Measurements from ENCODE around the gene ALOX12B.

ALOX12B gene

DNA sequence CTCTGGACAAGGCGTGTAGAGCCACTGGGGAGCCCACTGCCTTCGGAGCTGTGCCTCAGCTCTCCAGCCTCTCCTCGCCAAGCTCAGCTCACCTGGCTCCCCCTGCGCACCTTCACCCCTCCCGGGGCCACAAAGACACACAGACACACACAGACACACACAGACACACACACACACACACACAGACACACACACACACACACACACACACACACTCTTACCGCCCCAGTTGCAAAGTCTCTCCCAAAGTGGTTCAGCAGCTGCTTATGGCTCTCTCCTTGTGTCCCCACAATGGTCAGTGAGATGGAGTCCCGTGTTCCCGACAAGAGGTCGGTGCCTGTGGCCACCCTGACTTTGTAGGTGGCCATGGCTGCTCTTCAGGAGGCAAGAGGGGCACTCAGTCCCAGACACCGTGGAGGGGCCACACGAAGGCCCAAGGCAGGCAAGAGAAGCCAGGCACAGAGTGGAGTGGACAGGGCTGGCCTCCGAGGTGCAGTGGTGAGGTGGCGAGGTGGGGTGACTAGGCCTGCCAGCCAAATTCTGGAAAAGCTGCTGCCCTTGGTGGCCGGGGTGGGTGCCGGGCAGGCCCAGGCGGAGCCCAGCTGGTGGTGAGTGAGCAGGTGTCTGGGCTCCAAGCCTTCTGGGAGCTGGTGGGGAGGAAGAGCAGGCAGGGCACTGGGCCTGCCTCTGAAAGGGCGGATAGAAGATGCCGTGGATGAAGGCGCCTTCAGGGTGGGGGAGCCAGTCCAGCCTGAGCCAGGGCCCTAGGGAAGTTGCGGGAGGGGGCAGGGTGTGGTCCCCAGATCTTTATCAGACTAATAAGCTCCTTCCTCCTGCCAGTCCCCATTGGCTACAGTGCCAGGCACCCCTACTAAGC, at the start of gene ALOX12B:
Gene ALOX12B, minus strand, starts transcription at position 642 of the 877 bp plus-strand sequence. Its CDS starts 274 bp downstream, at position 368.
- in situ Hi-C loops (cut with MboI; ENCODE audit: low pct_unique_long_range_greater_than_20kb, low sequenced_read_pairs, unreplicated experiment), result no loop called here
- TF ChIP-seq, protein P1, sequence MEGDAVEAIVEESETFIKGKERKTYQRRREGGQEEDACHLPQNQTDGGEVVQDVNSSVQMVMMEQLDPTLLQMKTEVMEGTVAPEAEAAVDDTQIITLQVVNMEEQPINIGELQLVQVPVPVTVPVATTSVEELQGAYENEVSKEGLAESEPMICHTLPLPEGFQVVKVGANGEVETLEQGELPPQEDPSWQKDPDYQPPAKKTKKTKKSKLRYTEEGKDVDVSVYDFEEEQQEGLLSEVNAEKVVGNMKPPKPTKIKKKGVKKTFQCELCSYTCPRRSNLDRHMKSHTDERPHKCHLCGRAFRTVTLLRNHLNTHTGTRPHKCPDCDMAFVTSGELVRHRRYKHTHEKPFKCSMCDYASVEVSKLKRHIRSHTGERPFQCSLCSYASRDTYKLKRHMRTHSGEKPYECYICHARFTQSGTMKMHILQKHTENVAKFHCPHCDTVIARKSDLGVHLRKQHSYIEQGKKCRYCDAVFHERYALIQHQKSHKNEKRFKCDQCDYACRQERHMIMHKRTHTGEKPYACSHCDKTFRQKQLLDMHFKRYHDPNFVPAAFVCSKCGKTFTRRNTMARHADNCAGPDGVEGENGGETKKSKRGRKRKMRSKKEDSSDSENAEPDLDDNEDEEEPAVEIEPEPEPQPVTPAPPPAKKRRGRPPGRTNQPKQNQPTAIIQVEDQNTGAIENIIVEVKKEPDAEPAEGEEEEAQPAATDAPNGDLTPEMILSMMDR (IDR thresholded peaks at IDR 0.05; ENCODE audit: extremely low read depth, insufficient read depth, missing control alignments), result no peak
- DNase-seq (ENCODE audit: low spot score), result no peak

DNA sequence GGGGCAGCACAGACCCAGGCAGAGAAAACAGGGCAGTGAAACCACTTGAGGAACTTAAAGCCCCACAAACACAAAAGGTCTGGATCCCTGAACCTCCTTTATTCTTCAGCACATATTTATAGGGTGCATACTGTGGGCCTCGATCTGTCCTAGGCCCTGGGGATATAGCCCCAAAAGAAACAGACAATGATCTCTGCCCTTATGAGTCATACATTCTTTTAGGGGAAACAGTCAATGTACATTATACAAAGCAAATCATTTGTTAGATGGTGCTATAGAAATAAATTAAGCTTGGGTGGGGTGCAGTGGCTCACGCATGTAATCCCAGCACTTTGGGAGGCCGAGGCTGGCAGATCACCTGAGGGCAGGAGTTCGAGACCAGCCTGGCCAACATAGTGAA, 46.4 kb upstream of the ALOX12B start:
- in situ Hi-C loops (cut with MboI; ENCODE audit: low pct_unique_long_range_greater_than_20kb, low sequenced_read_pairs, unreplicated experiment), result no loop called here
- TF ChIP-seq, protein P1 (IDR thresholded peaks at IDR 0.05; ENCODE audit: extremely low read depth, insufficient read depth, missing control alignments), result no peak
- DNase-seq (ENCODE audit: low spot score), result no peak

DNA sequence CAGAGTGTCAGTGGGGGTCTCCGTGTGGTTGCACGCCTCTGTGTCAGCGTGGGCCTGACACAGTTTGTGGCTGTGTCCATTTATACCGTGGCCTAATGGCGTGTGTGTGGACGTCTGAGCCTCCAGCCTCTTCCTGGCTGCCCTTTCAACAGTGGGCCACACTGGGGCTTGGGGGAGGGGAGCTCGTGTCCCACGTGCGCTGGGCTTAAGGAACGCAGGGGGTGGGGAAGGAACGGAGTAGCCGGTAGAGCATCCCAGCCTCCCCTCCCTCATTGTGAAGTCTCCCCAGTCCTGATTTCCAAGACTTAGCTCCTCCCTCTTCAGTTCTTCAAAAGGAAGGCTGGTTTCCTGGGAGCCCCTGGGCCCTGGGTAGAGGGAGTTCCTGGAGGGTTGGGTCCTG, 45.9 kb upstream of the ALOX12B start:
- TF ChIP-seq, protein P1 (IDR thresholded peaks at IDR 0.05; ENCODE audit: extremely low read depth, insufficient read depth, missing control alignments), result no peak
- in situ Hi-C loops (cut with MboI; ENCODE audit: low pct_unique_long_range_greater_than_20kb, low sequenced_read_pairs, unreplicated experiment), result no loop called here
- DNase-seq (ENCODE audit: low spot score), result no peak

DNA sequence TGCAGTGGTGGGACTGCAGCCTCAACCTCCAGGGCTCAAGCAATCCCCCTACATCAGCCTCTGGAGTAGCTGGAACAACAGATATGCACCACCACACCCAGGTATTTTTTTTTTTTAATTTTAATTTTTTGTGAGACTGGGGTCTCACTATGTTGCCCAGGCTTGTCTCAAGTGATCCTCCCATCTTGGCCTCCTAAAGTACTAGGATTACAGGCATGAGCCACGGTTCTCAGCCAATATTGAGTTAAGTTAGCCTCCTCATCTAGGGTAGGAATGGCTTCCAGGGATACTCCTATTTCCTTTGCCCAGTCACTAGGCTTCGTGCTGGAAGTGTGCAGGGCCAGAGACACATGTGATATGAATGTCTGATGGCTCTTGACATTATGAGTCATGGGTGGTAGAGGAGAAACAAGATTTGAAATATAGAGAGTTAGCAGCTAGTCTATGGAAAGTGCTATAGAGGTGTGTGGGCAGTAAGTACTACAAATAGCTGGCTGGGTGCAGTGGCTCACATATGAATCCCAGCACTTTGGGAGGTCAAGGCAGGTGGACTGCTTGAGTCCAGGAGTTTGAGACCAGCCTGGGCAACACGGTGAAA, 44.4 kb upstream of the ALOX12B start:
- in situ Hi-C loops (cut with MboI; ENCODE audit: low pct_unique_long_range_greater_than_20kb, low sequenced_read_pairs, unreplicated experiment), result no loop called here
- DNase-seq (ENCODE audit: low spot score), result no peak
- TF ChIP-seq, protein P1 (IDR thresholded peaks at IDR 0.05; ENCODE audit: extremely low read depth, insufficient read depth, missing control alignments), result no peak

DNA sequence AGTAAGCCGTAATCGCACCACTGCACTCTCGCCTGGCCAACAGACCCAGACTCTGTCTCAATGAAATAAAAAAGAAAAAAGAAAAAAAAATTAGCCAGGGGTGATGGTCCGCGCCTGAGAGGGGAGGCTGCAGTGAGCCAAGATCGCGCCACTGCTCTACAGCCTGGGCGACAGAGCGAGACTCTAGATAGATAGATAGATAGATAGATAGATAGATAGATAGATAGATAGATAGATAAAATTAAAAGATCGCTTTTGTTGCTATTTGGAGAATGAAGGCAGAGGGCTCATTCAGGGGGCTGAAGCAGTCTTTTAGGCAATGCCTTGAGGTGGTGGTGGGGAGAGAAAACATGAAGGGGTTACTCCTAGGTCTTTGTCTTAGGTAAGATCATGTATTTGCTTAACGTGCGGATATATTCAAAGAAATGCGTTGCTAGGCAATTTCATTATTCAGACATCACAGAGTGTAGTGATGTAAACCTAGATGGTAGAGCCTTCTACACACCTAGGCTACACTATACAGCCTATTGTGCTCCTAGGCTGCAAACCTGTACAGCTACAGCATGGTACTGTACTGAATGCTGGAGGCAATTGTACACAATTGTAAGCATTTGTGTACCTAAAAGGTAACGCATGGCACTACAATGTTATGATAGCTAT, 40.7 kb upstream of the ALOX12B start:
- TF ChIP-seq, protein P1 (IDR thresholded peaks at IDR 0.05; ENCODE audit: extremely low read depth, insufficient read depth, missing control alignments), result no peak
- in situ Hi-C loops (cut with MboI; ENCODE audit: low pct_unique_long_range_greater_than_20kb, low sequenced_read_pairs, unreplicated experiment), result no loop called here
- no peak for DNase-seq (ENCODE audit: low spot score)

DNA sequence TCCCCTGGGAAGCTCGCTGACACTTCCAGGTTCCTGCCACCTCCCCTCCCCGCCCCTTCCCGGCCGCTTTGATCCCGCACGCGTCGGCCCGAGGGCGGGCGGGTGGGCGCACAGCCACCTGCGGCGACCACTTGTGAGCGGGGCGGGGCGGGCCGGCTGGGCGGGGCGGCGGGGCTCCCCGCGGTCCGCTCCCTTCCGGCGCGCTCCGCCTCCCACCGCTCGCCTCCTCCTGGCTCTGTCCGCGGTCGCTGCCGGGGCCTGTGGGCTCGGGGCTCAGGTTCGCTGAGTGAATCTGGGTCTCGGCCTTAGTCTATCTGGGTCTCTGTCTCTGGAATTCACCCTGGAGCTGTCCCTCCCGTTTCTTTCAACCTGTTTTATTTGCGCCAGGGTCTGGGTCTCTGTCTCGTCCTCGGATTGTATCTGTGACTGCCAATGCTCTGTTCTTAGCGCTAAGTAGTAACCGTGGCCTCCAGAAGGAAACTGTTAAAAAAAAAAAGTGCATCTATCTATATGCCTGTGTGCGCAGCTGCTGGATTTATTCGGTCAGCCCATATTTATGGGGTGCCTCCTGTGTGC, 39.1 kb upstream of the ALOX12B start:
- in situ Hi-C loops (cut with MboI; ENCODE audit: low pct_unique_long_range_greater_than_20kb, low sequenced_read_pairs, unreplicated experiment), result no loop called here

More for the DNA sequence above, 39.1 kb upstream of the ALOX12B start:
- TF ChIP-seq, protein P1 (IDR thresholded peaks at IDR 0.05; ENCODE audit: extremely low read depth, insufficient read depth, missing control alignments), result no peak
- peak; percentile 79 for DNase-seq (ENCODE audit: low spot score)

Measured in GM13977 (cell line).